ENCODE data around the gene TNP2. TPM values are rescaled to one million over a fixed set of nuclear protein-coding genes. Genes with fewer than 3 reads are reported as not detected.

The TNP2 gene
- total RNA-seq, 1 donor from 2014 or later, result not detected

DNA sequence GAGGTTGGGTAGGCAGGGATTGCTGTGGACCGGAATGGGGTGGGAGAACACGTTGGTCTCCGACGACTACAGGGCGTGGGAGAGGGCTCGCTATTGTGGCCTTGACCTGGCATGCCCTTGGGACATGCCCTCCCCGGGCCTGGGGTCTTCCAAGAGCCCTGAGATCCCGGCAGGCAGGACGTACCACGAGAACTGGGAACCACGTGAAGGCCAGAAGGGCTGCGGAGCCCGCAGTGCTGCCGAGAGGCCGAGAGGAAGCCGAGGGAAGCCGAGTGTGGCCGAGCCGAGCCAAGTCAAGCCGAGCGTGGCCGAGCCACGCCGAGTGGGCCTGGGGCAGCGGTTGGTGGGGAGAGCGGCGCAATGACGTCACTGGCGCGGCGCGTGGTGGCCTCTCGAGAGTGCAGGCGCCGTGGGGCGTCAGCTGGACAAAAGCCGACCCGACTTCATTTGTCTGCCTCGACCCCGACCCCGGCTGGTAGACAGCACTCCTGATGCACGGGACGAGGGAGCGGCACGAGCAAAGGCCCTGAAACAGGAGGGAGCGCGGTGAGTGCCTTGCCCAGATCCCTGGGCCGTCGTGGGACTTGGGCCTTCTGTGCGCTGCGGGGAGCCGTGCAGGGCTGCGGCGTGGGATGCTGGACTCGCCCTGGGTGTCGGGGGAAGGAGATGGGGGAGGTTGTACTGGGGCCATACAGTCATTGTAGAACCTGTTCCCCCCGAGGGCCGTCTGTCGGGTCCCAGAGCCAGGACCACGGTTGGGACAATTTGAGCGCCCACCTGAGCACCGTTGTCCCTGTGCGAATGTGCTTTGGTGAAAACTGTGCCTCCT, 19.7 kb downstream of the TNP2 start:
- DNase-seq (no peak), ATAC-seq (no peak)
- intact Hi-C loops (cut with micrococcal nuclease), result no loop called here

DNA sequence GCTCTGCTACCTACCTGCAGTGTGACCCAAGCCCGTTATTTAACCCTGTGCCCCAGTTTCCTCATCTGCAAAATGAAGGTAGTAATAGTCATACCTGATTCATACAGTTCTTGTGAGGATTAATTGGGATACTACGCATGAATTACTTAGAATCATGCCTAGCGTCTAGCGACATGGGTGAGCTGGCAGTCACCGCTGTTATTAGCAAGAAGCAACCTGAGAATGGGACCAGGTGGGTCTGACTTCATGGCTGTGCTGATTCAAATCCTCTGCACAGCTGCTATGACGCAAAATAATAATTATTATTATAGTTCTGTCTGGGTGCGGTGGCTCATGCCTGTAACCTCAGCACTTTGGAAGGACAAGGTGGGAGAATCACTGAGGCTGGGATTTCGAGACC, 21.0 kb downstream of the TNP2 start:
- ATAC-seq (no peak), DNase-seq (no peak)
- intact Hi-C loops (cut with micrococcal nuclease), result no loop called here

DNA sequence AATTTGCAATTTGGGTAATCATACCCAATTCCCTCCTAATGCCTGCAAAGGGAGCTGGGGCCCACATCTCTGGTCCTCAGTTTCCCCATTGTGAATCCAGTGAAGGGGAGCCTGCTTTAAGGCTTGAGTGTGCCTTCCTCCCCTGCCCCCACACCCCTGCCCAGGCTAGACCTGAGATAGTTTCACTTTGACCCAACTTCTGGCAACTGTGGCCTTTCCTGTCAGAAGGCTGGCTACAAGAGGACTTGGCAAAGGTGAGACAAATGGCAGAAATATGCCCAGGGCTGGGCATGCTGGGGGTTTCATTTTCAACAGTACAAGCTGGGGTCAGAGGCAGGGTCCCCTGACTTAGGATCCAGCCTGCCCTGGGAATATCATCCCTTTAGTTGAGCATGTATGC, 23.1 kb downstream of the TNP2 start:
- DNase-seq, result no peak
- ATAC-seq, result no peak
- intact Hi-C loops (cut with micrococcal nuclease), result no loop called here

DNA sequence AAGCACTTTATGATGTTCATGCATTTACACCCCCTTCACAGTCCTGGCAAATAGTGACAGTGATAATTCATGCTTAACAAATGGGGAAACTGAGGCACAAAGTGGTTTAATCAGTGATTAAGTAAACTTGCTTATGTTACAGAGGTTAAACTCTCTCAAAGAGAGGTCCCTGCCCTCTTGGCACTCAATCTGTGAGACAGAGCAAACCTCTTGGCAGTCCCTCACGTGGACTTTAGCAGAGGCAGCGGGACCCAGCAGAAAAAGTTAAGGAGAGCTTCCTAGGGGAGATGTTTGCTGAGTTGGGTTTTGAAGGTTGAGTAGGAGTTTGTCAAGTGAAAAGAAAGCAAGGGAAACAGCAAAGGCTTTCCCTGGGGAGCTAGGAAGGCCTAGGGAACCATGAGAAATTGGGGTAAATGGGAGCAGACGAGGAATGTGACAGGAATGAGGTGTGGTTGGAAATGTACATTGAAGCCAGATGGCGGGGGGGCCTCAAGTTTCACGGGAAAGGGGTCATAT, 23.8 kb downstream of the TNP2 start:
- no peak for ATAC-seq
- no peak for DNase-seq
- intact Hi-C loops (cut with micrococcal nuclease), result no loop called here

DNA sequence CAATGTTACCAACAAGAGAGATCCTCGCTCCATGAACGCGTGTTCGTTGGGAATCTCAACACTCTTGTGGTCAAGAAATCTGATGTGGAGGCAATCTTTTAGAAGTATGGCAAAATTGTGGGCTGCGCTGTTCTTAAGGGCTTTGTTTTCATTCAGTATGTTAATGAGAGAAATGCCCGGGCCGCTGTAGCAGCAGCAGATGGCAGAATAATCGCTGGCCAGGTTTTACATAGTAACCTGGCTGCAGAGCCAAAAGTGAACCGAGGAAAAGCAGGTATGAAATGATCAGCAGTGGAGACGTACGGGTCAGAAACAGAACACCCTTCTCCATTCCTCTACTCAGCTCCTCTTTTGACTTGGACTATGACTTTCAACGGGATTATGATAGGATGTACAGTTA, 26.5 kb downstream of the TNP2 start:
- ATAC-seq (no peak), DNase-seq (no peak)
- intact Hi-C loops (cut with micrococcal nuclease), result no loop called here

DNA sequence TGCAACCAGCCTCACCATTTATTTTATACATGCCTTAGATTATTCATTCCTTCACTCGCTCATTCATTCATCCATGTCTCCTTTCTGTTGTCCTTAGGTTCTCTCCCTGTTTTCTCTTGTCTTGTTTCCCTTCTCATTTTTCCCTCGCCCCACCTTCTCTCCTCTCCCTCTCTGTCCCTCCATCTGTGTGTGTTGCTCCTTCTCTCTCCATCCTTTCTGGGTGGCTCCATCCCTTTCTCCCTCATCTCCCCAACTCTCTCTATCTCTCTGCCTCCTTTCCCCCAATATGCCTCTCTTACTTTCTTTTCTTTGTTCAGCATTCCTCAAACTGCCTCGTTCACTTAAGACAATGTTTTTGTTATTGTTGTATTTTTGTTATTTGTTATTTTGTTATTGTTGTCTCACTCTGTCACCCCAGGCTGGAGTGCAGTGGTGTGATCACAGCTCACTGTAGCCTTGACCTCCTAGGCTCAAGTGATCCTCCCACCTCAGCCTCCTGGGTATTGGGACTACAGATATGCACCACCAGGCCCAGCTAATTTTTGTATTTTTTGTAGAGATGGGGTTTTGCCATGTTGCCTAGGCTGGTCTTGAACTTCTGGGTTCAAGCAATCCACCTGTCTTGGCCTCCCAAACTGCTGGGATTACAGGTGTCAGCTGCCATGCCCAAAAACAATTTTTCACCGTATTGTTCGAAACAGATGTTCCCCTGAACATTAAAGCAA, 27.5 kb downstream of the TNP2 start:
- ATAC-seq, result no peak
- DNase-seq, result no peak
- intact Hi-C loops (cut with micrococcal nuclease), result no loop called here

DNA sequence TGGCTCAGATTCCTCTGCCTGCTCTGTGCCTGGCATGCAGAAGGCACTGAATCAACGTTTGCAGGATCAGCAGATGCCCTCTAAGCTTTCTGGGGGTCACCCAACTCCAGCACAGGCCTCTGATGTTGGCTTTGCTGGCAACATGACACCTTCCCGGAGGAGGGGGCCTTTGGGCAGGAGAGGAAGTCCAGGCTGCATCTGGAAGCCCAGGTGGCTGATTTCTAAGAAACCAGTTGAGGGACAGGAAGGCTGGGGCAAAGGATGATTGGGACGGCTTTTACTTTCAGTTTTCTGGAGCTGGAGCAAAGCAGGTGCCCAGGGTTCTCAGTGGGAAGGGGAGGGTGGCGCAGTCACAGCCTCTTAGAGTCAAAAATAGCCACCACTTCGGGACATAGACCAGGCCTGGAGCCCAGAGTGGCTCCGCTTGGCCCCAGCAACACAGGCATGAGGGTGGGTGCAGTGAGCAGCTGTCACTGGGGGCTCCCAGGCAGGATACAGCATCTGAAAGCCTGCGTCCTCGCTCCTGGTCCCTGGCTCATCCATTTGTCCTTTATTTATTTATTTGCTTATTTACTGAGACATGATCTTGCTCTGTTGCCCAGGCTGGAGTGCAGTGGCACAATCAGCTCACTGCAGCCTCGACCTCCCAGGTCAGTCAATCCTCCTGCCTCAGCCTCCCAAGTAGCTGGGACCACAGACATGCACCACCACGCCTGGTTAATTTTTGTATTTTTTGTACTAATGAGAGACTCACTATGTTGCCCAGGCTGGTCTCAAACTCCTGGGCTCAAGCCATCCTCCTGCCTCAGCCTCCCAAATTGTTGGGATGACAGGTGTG, 28.3 kb downstream of the TNP2 start:
- DNase-seq (peak; percentile 74), ATAC-seq (peak; percentile 98)
- intact Hi-C loops (cut with micrococcal nuclease), result no loop called here

DNA sequence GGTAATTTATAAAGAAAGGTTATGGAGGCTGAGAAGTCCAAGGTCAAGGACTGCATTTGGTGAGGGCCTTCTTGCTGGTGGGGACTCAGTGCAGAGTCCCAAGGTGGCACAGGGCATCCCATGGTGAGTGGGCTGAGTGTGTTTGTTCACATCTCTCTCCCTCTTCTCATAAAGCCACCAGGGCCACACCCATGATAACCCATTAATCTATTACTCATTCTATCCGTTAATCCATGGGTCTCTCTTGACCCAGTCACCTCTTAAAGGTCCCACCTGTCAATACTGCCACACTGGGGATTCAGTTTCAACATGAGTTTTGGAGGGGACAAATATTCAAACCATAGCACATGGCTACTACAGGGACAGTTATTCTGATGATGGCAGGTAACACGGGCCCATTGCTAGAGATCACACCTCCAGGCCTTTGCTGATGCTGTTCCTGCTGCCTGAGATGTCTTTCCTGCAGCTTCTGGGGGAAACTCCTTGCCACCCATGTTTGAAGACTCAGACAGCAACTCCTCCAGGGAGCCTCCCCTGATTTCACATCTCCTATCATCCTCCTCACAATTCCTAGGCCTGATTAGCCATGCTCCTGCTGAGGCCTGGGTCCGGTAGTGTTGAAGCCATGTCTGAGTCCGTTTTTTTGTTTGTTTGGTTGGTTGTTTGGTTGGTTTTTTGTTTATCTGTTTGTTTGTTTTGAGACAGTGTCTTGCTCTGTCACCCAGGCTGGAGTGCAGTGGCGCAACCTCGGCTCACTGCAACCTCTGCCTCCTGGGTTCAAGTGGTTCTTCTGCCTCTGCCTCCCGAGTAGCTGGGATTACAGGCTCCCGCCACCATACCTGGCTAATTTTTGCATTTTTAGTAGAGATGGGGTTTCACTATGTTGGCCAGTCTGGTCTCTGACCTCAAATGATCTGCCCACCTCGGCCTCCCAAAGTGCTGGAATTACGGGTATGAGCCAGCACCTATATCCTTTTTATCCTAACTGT, 29.2 kb downstream of the TNP2 start:
- no peak for DNase-seq
- intact Hi-C loops (cut with micrococcal nuclease), result no loop called here
- ATAC-seq, result no peak

DNA sequence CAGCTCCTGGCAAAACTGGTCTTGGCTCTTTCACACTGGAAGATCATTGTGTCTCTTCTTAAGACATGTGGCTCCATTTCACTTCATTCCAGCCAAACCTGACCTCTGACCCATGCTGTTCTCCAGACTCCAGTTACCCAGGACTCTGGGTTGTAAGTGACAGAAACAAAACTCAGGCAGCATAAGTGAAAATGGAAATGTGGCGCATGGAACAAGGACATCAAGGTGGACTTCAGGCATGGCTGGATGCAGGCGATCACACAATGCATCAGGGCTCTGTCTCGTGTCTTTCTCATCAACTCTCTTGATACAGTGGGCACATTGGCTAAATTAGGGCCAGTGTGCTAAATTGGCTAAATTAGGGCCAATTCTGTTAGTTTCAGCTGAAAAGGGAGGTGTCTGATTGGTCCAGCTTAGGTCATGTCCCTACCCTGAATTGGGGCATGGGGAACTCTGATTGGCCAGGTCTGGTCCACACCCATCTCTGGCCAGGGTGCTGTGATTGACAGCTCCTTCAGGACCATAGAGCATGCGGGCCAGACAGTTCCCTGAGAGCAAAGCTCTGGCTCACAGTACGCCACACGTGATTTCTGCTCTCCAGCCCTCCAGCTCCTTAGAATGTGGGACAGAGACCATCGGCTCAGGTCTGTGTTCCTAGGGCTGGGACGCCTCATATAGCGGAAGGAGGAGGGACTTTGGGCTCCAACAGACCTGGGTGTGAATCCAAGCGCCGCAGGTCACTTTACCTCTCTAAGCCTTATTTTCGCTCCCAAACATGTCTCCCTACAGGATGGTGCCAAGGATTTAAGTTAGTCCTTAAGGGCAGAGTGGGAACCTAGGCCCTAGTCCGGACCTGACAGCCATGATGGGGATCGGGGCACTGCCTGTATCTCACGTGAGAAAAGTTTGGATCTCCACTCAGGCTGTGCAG, 30.6 kb downstream of the TNP2 start:
- ATAC-seq (no peak), DNase-seq (no peak)
- intact Hi-C loops (cut with micrococcal nuclease), result no loop called here

DNA sequence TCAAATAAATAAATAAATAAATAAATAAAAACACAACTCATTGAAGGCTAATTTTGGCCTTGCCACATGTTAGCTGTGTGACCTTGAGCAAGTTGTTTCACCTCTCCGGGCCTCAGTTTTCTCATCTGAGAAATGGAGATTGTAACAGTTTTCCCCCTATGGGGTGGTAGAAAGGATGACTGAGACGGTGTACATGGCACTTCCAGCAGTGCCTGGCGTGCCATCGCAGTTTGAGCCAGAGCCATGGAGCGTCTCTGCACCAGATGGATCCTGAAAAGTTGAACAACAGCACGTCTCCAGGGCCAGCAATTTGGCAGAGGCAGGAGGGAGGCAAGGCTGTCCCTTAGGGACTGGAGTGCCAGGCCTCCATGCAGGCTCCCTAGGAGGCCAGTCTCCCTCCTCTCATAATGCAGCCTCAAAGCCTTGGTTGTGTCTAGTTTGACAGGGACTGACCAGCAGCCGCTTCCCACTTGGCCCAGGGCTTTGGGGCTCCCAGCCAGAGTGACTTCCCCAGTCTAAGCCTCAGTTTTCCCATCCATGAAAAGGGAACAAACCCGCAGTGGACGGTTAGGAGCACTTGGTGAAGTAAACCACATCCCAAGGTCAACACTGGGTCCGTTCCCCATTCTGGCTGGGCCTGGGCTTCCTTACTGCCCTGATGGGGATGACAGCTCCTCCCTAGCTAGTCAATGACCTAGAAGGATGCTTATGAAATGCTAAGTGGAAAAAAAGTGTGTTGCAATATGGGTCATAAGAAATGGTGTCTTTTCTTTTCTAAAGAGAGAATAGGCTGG, 32.5 kb downstream of the TNP2 start:
- ATAC-seq, result no peak
- DNase-seq, result no peak
- intact Hi-C loops (cut with micrococcal nuclease), result no loop called here

DNA sequence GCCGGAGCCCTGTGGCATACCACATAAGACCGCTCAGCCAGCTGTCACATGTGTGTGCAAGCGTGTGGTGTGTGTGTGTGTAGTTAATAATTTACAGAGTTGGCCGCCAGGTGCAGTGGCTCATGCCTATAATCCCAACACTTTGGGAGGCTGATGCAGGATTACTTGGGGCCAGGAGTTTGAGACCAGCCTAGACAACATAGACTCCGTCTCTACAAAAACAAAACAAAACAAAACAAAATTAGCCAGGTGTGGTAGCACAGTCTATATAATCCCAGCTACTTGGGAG, 33.5 kb downstream of the TNP2 start:
- DNase-seq, result no peak
- intact Hi-C loops (cut with micrococcal nuclease), result no loop called here
- ATAC-seq, result no peak

DNA sequence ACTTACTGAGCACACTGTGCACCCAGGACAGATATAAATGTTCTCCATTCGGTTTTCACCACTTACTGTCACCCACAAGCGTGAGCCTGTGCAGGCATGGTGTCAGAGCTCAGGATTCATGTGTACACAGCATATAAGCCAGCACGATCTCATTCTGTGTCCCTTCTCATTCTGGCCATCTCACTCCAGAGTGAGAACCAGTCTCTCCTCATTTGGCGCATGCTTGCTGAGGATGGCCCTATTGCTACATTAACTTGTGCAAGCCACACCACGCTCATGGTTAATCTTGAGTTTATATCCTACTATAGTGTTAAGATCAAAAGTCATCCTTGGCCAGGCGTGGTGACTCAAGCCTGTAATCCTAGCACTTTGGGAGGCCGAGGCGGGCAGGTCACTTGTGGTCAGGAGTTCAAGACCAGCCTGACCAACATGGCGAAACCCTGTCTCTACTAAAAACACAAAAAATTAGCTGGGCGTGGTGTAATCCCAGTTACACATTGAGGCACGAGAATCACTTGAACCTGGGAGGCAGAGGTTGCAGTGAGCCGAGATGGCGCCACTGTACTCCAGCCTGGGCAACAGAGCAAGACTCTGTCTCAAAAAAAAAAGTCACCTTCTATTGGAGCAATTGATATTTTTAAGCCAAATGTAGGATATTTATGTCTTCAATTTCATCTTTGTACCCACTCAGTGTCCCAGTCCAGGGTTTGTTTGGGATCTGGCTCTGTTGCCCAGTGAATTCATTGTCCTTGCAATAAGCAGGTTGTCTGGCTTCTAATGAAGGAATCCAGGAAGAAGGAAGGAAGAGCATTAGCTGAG, 34.0 kb downstream of the TNP2 start:
- DNase-seq (no peak), ATAC-seq (peak; percentile 57)
- intact Hi-C loops (cut with micrococcal nuclease), result no loop called here

DNA sequence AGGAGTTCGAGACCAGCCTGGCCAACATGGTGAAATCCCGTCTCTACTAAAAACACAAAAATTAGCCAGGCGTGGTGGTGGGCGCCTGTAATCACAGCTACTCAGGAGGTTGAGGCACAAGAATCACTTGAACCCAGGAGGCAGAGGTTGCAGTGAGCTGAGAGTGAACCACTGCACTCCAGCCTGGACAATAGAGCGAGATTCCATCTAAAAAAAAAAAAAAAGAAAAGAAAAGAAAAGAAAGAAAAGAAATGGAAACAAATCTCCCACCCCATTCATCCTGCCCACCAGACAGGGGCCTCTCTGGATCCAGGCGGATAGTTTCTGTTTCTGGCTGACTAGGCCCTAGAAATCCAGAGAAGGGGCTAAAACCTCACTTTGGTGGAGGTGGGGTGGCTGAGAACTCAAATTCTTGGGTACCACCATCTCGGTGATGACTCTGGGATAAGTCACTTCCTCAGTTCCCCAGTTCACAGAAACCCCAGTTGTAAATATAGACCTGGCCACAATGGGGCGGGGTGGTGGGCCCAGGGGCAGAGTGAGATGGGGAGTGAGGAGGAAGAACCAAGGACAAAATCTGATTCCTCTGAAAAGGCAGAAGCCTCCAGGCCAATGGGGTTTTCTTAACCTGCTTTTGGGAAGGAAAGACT, 35.3 kb downstream of the TNP2 start:
- DNase-seq (no peak), ATAC-seq (no peak)
- intact Hi-C loops (cut with micrococcal nuclease), result no loop called here

DNA sequence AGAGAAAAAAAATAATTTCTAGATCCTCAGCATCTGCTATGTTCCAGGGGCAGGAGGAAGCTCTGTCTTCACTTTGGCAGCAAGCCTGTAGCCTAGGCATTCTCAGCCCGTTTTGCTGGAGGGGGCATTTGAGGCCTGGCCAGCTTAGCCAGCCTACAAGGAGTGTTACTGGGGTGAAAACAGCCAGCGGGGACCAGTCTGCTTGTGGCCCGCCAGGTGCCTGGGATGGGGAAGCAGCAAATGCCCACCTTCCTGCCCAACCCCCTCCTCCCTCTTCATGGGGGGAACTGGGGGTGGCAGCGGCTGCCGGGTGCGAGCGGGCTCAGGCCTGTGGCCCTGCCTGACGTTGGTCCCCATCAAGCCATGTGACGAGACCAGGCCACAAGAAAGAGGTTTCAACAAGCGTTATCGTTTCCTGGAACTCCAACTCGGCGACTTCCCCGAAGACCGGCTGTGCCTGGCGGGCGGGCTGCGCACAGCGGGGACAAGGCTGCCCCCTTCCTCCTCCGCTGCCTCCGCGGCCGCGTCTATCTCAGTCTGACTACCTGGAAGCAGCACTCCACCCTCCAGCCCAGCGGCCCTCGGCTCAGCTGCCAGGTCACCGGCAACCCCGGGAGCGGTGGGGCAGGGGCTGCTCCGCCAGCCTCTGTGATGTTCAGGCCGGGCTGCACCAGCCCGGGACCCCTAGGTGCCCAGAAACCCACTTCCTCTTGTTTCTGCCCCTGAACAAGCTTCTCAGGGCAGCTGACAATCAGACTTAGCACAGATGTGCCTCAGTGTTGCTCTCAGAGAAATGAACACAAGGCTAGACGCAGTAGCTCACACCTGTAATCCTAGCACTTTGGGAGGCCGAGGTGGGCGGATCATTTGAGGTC, 36.0 kb downstream of the TNP2 start:
- intact Hi-C loops (cut with micrococcal nuclease), result no loop called here
- ATAC-seq (peak; percentile 65), DNase-seq (peak; percentile 65)

All from left ventricle myocardium superior (tissue), 1 donor.